ENCODE measurements around the gene C1QA.

C1QA gene

GRCh38 chr1:22639286-22639685, 2.9 kb downstream of the C1QA start:
- no peaks in the 10 kb centered on the region for H3K36me3 ChIP-seq (ENCODE audit: control insufficient read depth in 1 of 2, insufficient read depth in 2 of 2, low read length in 2 of 2)
- no peak overlapping the region for H3K27ac ChIP-seq (ENCODE audit: low read depth, low read length)
- H3K27me3 ChIP-seq (ENCODE audit: control insufficient read depth in 1 of 2, insufficient read depth in 2 of 2, low read length in 2 of 2) = peaks cover 0 to 4% of the 10 kb centered on the region in 2 donors
- no peak overlapping the region for H3K4me3 ChIP-seq (ENCODE audit: low read depth in 1 of 2, low read length in 2 of 2)
- H3K4me1 ChIP-seq (ENCODE audit: control insufficient read depth in 1 of 2, insufficient read depth in 2 of 2, low read length in 2 of 2) = peaks cover 0 to 3% of the 10 kb centered on the region in 2 donors
- H3K9ac ChIP-seq (ENCODE audit: low read depth in 1 of 2, low read length in 2 of 2) = no peak overlapping the region
- no peaks in the 10 kb centered on the region for H3K9me3 ChIP-seq (ENCODE audit: control insufficient read depth in 1 of 2, low read length in 2 of 2)

GRCh38 chr1:22641247-22641646, 4.8 kb downstream of the C1QA start:
- no peak overlapping the region for H3K27ac ChIP-seq (ENCODE audit: low read depth, low read length)
- H3K4me3 ChIP-seq (ENCODE audit: low read depth in 1 of 2, low read length in 2 of 2) = no peak overlapping the region
- no peak overlapping the region for H3K9ac ChIP-seq (ENCODE audit: low read depth in 1 of 2, low read length in 2 of 2)
- H3K36me3 ChIP-seq (ENCODE audit: control insufficient read depth in 1 of 2, insufficient read depth in 2 of 2, low read length in 2 of 2) = no peaks in the 10 kb centered on the region
- H3K4me1 ChIP-seq (ENCODE audit: control insufficient read depth in 1 of 2, insufficient read depth in 2 of 2, low read length in 2 of 2) = peaks cover 0 to 3% of the 10 kb centered on the region in 2 donors
- no peaks in the 10 kb centered on the region for H3K27me3 ChIP-seq (ENCODE audit: control insufficient read depth in 1 of 2, insufficient read depth in 2 of 2, low read length in 2 of 2)
- no peaks in the 10 kb centered on the region for H3K9me3 ChIP-seq (ENCODE audit: control insufficient read depth in 1 of 2, low read length in 2 of 2)

- peaks cover 0 to 3% of the 10 kb centered on the region in 2 donors for H3K4me1 ChIP-seq (ENCODE audit: control insufficient read depth in 1 of 2, insufficient read depth in 2 of 2, low read length in 2 of 2)
- no peaks in the 10 kb centered on the region for H3K36me3 ChIP-seq (ENCODE audit: control insufficient read depth in 1 of 2, insufficient read depth in 2 of 2, low read length in 2 of 2)
- H3K9ac ChIP-seq (ENCODE audit: low read depth in 1 of 2, low read length in 2 of 2) = no peak overlapping the region
- H3K4me3 ChIP-seq (ENCODE audit: low read depth in 1 of 2, low read length in 2 of 2) = no peak overlapping the region
- H3K27ac ChIP-seq (ENCODE audit: low read depth, low read length) = no peak overlapping the region
- H3K9me3 ChIP-seq (ENCODE audit: control insufficient read depth in 1 of 2, low read length in 2 of 2) = no peaks in the 10 kb centered on the region
- H3K27me3 ChIP-seq (ENCODE audit: control insufficient read depth in 1 of 2, insufficient read depth in 2 of 2, low read length in 2 of 2) = no peaks in the 10 kb centered on the region
Measured at GRCh38 chr1:22641906-22642636, 5.6 kb downstream of the C1QA start.

- Histone ChIP-seq H3K9ac (ENCODE audit: low read depth in 1 of 2, low read length in 2 of 2) (no peak within 1 kb of the TSS), H3K4me1 (ENCODE audit: control insufficient read depth in 1 of 2, insufficient read depth in 2 of 2, low read length in 2 of 2) (peaks cover 0 to 3% of the 10 kb centered on the region in 2 donors), H3K27ac (ENCODE audit: low read depth, low read length) (no peak within 1 kb of the TSS), H3K4me3 (ENCODE audit: low read depth in 1 of 2, low read length in 2 of 2) (peak within 1 kb of the TSS; percentile 21 to 24), H3K9me3 (ENCODE audit: control insufficient read depth in 1 of 2, low read length in 2 of 2) (no peaks in the 10 kb centered on the region), H3K36me3 (ENCODE audit: control insufficient read depth in 1 of 2, insufficient read depth in 2 of 2, low read length in 2 of 2) (no peaks in the 10 kb centered on the region), H3K27me3 (ENCODE audit: control insufficient read depth in 1 of 2, insufficient read depth in 2 of 2, low read length in 2 of 2) (no peaks in the 10 kb centered on the region)
Measured at GRCh38 chr1:22643381-22643780, 7.0 kb downstream of the C1QA start, which contains the start of gene C1QC. Gene C1QC (plus strand): TSS chr1:22643633. CDS start chr1:22644024, 391 bp downstream.

GRCh38 chr1:22643928-22644327, 7.5 kb downstream of the C1QA start:
- Histone ChIP-seq H3K27ac (ENCODE audit: low read depth, low read length) (no peak overlapping the region), H3K9ac (ENCODE audit: low read depth in 1 of 2, low read length in 2 of 2) (no peak overlapping the region), H3K36me3 (ENCODE audit: control insufficient read depth in 1 of 2, insufficient read depth in 2 of 2, low read length in 2 of 2) (no peaks in the 10 kb centered on the region), H3K4me1 (ENCODE audit: control insufficient read depth in 1 of 2, insufficient read depth in 2 of 2, low read length in 2 of 2) (peaks cover 0 to 3% of the 10 kb centered on the region in 2 donors), H3K27me3 (ENCODE audit: control insufficient read depth in 1 of 2, insufficient read depth in 2 of 2, low read length in 2 of 2) (peaks cover 0 to 2% of the 10 kb centered on the region in 2 donors), H3K9me3 (ENCODE audit: control insufficient read depth in 1 of 2, low read length in 2 of 2) (no peaks in the 10 kb centered on the region), H3K4me3 (ENCODE audit: low read depth in 1 of 2, low read length in 2 of 2) (peak overlapping the region; percentile 21 to 24)

GRCh38 chr1:22645931-22646330, 9.5 kb downstream of the C1QA start:
- Histone ChIP-seq H3K36me3 (ENCODE audit: control insufficient read depth in 1 of 2, insufficient read depth in 2 of 2, low read length in 2 of 2) (no peaks in the 10 kb centered on the region), H3K27me3 (ENCODE audit: control insufficient read depth in 1 of 2, insufficient read depth in 2 of 2, low read length in 2 of 2) (peaks cover 0 to 5% of the 10 kb centered on the region in 2 donors), H3K4me1 (ENCODE audit: control insufficient read depth in 1 of 2, insufficient read depth in 2 of 2, low read length in 2 of 2) (peaks cover 0 to 3% of the 10 kb centered on the region in 2 donors), H3K4me3 (ENCODE audit: low read depth in 1 of 2, low read length in 2 of 2) (peak overlapping the region in 1 of 2 donors; percentile 34), H3K9me3 (ENCODE audit: control insufficient read depth in 1 of 2, low read length in 2 of 2) (no peaks in the 10 kb centered on the region), H3K9ac (ENCODE audit: low read depth in 1 of 2, low read length in 2 of 2) (no peak overlapping the region), H3K27ac (ENCODE audit: low read depth, low read length) (no peak overlapping the region)

- Histone ChIP-seq H3K27me3 (ENCODE audit: control insufficient read depth in 1 of 2, insufficient read depth in 2 of 2, low read length in 2 of 2) (peaks cover 0 to 5% of the 10 kb centered on the region in 2 donors), H3K4me1 (ENCODE audit: control insufficient read depth in 1 of 2, insufficient read depth in 2 of 2, low read length in 2 of 2) (no peaks in the 10 kb centered on the region), H3K9ac (ENCODE audit: low read depth in 1 of 2, low read length in 2 of 2) (no peak overlapping the region), H3K36me3 (ENCODE audit: control insufficient read depth in 1 of 2, insufficient read depth in 2 of 2, low read length in 2 of 2) (no peaks in the 10 kb centered on the region), H3K4me3 (ENCODE audit: low read depth in 1 of 2, low read length in 2 of 2) (no peak overlapping the region), H3K27ac (ENCODE audit: low read depth, low read length) (no peak overlapping the region), H3K9me3 (ENCODE audit: control insufficient read depth in 1 of 2, low read length in 2 of 2) (no peaks in the 10 kb centered on the region)
Measured at GRCh38 chr1:22646384-22646783, 10.0 kb downstream of the C1QA start.

- no peaks in the 10 kb centered on the region for H3K36me3 ChIP-seq (ENCODE audit: control insufficient read depth in 1 of 2, insufficient read depth in 2 of 2, low read length in 2 of 2)
- H3K9me3 ChIP-seq (ENCODE audit: control insufficient read depth in 1 of 2, low read length in 2 of 2) = no peaks in the 10 kb centered on the region
- no peak overlapping the region for H3K4me3 ChIP-seq (ENCODE audit: low read depth in 1 of 2, low read length in 2 of 2)
- peaks cover 0 to 5% of the 10 kb centered on the region in 2 donors for H3K27me3 ChIP-seq (ENCODE audit: control insufficient read depth in 1 of 2, insufficient read depth in 2 of 2, low read length in 2 of 2)
- H3K9ac ChIP-seq (ENCODE audit: low read depth in 1 of 2, low read length in 2 of 2) = no peak overlapping the region
- no peak overlapping the region for H3K27ac ChIP-seq (ENCODE audit: low read depth, low read length)
- no peaks in the 10 kb centered on the region for H3K4me1 ChIP-seq (ENCODE audit: control insufficient read depth in 1 of 2, insufficient read depth in 2 of 2, low read length in 2 of 2)
Measured at GRCh38 chr1:22650089-22650693, 13.8 kb downstream of the C1QA start.

GRCh38 chr1:22651941-22652856, 15.8 kb downstream of the C1QA start:
- Histone ChIP-seq H3K27me3 (ENCODE audit: control insufficient read depth in 1 of 2, insufficient read depth in 2 of 2, low read length in 2 of 2) (peaks cover 0 to 16% of the 10 kb centered on the region in 2 donors), H3K4me1 (ENCODE audit: control insufficient read depth in 1 of 2, insufficient read depth in 2 of 2, low read length in 2 of 2) (no peaks in the 10 kb centered on the region), H3K27ac (ENCODE audit: low read depth, low read length) (no peak overlapping the region), H3K4me3 (ENCODE audit: low read depth in 1 of 2, low read length in 2 of 2) (no peak overlapping the region), H3K36me3 (ENCODE audit: control insufficient read depth in 1 of 2, insufficient read depth in 2 of 2, low read length in 2 of 2) (no peaks in the 10 kb centered on the region), H3K9ac (ENCODE audit: low read depth in 1 of 2, low read length in 2 of 2) (no peak overlapping the region), H3K9me3 (ENCODE audit: control insufficient read depth in 1 of 2, low read length in 2 of 2) (no peaks in the 10 kb centered on the region)

Measured in duodenal mucosa (tissue), 2 donors.